HG03108 (cell line): ENCODE results near the gene SFXN5.

ENCODE experiments used
- ATAC-seq: cut with Tn5 transposase; IDR thresholded peaks from one replicate; pipeline ENCODE4 v1.9.1; 2021; ENCODE audit warnings: moderate library complexity; ENCODE audit not compliant: unreplicated experiment

The SFXN5 gene

GRCh38 chr2:72981536-72981935 lies 90.0 kb downstream of the SFXN5 start:
- ATAC-seq: no peak

DNA sequence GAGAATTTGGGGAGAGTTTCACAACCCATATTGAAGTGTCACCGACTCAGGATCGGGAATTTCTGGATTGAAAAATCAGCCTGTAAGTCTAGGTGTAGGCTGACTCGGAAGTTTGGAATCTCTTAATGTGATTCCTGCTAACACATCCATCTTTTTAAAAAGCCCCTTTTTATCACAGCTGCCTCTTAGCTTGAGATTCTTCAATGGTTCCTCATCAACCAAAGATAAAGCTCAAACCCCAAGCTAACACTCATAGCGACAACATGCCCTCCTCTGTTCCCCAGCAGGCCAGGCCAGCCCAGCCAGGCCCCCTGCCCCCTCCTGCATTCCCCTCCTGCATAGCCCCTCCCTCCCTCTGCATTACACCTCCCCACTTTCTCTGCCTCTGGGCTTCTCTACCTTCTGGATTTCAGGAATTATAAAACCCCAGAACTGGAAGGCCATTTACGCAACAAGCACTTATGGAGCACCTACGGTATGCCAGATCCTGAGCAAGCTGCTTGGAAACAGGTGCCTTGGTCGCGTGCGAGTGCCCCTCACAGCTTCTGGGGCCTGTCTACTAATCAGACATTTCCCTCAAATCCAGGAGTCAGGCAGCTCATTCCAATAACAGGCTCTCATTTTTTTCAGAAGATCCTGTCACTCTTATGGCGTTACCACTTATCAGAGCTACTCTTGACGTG lies 90.8 kb downstream of the SFXN5 start:
- ATAC-seq: no peak

GRCh38 chr2:72979896-72980295 lies 91.6 kb downstream of the SFXN5 start:
- no peak for ATAC-seq

DNA sequence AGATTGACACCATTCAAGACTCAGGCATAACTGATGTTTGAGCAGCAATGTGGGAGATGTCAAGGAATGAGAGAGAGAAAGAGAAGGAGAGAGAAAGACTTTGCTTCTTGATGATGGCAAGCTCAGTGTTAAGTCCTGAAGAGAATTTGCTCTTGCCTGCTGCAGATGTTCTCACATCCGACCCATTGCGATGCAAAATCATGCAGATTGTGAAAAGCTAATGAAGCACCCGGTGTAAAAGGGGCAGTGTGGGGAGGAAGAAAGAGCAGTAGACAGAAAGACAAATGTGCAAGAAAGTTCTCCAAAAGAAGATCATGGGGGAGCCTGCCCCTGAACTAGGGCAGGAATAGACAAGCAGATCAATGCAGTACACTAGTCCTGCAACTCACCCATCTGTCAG lies 96.5 kb downstream of the SFXN5 start:
- ATAC-seq: no peak

DNA sequence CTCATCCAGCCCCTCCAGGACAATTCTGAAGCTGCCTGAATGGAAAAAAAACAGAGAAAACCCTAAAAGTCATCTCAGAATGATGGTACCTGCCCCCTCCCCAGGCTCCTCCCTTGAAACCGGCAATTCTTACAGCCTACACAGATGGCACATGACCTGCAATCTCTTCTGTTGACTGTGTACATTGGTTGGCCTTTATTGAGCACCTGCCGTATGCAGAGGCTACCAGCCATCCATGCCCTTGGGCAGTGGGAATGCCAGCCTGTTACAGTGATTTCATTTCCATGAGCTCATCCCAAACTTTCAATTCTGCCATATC lies 97.1 kb downstream of the SFXN5 start:
- no peak for ATAC-seq

- ATAC-seq: peak; percentile 81
These were observed 97.7 kb downstream of the SFXN5 start for GRCh38 chr2:72973566-72974435.

- ATAC-seq: no peak
These were observed 98.4 kb downstream of the SFXN5 start for GRCh38 chr2:72973137-72973535.

DNA sequence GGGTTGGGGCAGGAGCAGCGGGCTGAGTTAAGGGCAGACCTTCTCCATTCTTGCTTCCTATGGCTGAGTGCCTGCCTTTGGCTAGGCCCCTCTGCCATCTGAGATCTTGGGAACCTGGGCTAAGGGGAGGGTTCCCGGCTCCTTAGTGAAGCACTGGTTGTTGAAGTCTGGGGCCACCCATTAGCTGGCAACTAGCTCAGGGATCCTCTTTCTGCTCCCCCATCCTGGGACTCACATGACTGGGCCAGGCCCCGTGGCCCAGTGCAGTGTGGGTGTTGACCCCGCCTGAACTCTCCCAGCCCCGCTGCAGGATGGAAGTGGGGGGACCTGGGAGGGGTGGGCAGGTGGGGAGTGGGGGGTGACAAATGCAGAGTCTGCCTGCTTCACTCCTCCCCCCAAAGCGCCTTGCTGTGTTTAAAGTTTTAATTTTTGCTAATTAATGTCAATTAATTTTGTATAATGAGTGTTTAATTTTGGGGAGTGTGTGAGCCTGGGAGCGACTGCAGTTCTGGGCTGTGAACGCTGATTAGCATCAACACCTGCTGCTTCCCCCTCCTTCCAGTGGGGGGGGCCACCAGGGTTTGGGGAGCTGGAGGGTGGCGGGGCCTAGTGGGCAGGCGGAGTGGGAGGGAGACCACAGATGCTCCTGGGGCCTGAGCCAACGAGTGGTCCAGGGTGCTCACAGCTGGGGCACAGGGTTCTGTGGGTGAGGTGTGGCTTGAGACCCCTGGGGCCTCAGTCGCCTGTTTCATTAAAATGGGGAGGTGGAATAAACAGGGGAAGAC lies 99.0 kb downstream of the SFXN5 start:
- no peak for ATAC-seq

DNA sequence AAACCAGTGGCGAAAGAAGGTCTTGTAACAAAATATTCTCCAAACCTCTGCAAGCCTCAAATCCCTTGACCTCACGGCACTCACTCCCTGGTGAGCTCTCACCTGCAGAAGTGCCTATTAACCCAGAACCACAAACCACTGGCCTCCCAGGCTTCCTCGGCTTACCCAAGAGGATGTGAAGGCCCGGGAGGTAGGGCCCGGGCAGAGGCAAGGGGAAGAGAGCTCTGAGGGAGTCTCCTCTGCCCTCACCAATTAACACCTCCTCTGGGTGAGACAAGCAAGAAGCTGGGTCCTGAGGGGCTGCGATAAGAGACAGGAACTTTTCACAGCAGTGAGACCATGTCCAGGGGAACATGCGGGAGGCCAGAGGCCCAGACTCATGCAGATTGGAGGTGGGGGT lies 100.5 kb downstream of the SFXN5 start:
- ATAC-seq: no peak

- ATAC-seq: no peak
These were observed 101.8 kb downstream of the SFXN5 start for GRCh38 chr2:72969706-72970105.

DNA sequence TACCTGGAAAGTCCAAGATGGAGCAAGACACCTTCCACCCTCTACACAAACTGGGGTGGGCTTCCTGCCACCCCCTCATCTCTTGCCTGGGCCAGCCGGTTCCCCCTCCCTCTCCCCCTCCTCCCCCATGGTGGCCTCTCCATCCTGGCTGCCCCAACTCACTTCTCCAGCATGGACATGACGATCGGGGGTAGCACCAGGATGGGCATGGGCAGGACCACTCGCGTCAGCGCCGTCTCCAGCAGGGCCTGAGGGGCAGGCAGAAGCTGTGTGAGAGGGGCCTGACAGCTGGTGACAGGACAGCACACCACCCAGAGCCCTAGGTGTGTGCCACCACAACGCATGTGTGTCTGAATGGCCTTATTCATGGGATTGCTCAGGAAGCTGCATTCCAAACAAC lies 103.2 kb downstream of the SFXN5 start:
- ATAC-seq: no peak

- no peak for ATAC-seq
These were observed 105.6 kb downstream of the SFXN5 start for GRCh38 chr2:72965770-72966450.

DNA sequence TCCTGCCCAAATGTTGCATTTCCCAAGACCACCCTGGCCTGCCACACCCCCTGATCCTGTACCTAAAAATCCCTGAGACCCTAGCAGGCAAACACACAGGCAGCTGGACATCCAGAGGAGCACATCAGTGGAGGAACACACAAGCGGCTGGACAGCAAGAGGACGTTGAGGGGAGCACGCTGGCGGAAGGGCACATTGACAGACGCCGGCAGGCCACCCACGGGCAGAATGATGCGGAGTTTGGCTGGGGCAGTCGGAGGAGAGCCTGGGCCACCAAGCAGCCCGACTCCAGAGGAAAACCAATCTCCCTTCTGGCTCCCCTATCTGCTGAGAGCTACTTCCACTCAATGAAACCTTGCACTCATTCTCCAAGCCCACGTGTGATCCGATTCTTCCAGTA lies 106.5 kb downstream of the SFXN5 start:
- no peak for ATAC-seq

DNA sequence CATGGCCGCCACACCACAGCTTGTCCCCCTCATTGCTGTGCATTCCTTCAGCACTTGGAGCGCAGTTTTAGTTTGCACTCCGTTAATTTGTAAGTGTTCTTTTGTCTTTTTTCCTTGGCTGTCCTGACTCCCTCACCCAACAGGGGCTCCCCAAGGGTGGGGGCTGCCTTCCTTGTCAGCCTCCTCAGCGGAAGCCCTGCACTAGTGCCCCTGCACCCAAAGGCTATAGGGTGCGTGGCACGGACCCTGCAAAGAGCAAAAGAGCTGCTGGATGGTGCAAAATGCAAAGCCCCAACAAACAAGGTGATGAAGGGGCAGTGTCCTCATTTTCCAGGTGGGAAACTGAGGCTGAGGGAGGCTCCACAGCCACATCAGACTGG lies 107.4 kb downstream of the SFXN5 start:
- ATAC-seq: no peak

GRCh38 chr2:72963423-72964145 lies 107.9 kb downstream of the SFXN5 start:
- no peak for ATAC-seq

DNA sequence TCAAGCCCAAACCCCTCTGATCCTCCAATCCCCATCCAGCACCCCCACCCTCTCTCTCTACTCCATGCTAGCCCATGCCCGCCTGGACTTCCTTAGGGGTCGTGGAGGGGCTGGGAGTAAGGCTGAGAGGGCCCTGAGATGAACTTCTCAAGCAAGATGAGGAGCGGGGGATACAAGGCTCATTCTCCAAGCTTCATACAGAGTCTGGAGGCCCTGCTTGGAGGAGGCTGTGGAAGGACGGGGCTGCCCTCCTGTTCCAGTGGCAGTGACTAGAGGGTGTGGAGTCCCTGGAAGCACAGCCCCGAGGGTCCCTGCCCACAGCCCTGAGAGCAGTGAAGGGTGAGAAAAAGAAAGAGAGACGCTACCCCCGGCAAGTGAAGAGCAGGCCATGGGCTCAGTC lies 108.6 kb downstream of the SFXN5 start:
- no peak for ATAC-seq

DNA sequence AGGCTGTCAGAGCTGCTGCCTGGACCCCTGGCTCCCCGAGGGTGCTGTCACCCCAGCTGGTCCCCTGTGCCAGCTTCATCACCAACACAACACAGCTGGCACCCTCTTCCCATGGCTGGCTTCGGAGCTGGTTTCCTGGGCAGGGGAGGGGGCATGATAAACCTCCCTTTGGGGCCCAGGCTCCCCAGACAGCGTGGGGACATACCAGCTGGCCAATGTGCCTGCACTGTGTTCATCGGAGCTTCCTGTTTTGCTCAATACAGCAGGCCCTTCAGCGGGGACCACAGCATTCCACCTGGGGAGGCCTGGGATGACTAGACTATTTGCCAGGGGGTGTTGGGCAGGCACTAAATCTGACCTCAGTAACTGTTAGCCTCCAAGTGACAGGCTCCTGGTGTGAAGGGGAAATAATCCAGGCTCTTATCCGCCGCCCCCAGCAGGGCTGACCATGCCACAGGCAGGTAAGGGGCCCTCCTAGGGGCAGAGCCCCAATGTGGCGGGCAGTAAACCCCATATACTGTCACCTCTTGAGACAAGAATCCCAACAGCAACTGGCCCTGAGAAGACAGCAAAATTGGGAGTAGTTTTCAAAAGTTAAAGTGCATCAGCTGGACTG lies 109.6 kb downstream of the SFXN5 start:
- ATAC-seq: no peak

DNA sequence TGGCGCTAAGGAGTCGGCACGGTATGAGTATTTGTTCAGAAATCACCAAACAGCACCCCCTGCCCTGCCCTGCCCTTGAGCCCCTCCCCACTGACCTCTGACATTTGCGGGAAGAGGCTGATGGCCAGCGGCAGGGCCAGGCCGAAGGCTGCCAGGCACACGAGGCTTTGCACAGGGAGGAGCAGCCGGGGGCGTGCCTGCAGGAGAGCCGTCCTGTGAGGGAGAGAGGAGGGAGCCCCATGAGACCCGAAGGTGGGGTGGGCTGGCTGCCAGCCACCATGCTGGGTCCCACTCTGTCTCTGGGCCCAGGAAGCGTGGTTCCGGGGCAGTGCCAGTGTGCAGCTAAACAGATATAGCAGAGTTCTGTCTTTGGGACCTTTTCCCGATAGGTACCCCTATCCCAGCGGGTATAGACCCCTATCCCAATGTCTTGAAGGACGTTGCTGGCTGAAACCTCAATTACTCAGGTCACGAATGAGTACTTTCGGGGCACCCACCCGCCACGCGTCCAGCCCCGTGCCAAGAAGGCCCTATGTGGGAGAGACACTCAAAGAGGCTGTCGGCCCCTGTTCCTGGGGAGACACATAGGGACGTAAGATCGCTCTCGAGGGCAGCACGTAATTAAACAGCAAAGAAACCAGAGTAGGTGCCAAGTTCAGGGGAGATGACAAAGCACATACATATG lies 110.3 kb downstream of the SFXN5 start:
- no peak for ATAC-seq
